Smooth muscle cell (in vitro differentiated cells): Measurements from ENCODE around the gene ADAM29. TPM values are rescaled to one million over a fixed set of nuclear protein-coding genes. Genes with fewer than 3 reads are reported as not detected.
"Not testable (repeated sequence)": the region's sequence is repeated elsewhere in the genome, so short reads cannot be mapped to it uniquely, and the experiment has no call there.

Experiments
- DNase-seq: peaks from one replicate; lab custom pipeline; 2025; ENCODE audit not compliant: unreplicated experiment; lab: John Stamatoyannopoulos, UW
- H2AFZ ChIP-seq: fragments of 200-600 bp; sonication (generic); 2 replicates; pipeline ENCODE4 v1.6.0; 2016; ENCODE audit warnings: antibody characterized with exemption, low read depth, mild to moderate bottlenecking
- H3F3A ChIP-seq: fragments of 200-600 bp; sonication (generic); 2 replicates; pipeline ENCODE4 v1.6.0; 2017; ENCODE audit warnings: antibody characterized with exemption, low read depth
- H3K27ac ChIP-seq: fragments of 200-600 bp; sonication (generic); 2 replicates; pipeline ENCODE4 v1.5.1; 2016; ENCODE audit warnings: low read depth, mild to moderate bottlenecking
- H3K27me3 ChIP-seq: fragments of 200-600 bp; sonication (generic); 2 replicates; pipeline ENCODE4 v1.6.1; 2016; ENCODE audit warnings: low read depth, mild to moderate bottlenecking
- H3K36me3 ChIP-seq: fragments of 200-600 bp; sonication (generic); 2 replicates; pipeline ENCODE4 v1.5.1; 2016; ENCODE audit warnings: low read depth
- H3K4me1 ChIP-seq: fragments of 200-600 bp; sonication (generic); 2 replicates; pipeline ENCODE4 v1.5.1; 2016; ENCODE audit warnings: low read depth
- H3K4me2 ChIP-seq: fragments of 200-600 bp; sonication (generic); 2 replicates; pipeline ENCODE4 v1.6.0; 2016; ENCODE audit warnings: mild to moderate bottlenecking
- H3K4me3 ChIP-seq: fragments of 200-600 bp; sonication (generic); 2 replicates; pipeline ENCODE4 v1.5.1; 2016; ENCODE audit warnings: mild to moderate bottlenecking
- H3K79me2 ChIP-seq: fragments of 200-600 bp; sonication (generic); 2 replicates; pipeline ENCODE4 v1.6.0; 2016; ENCODE audit warnings: low read depth, mild to moderate bottlenecking
- H3K9ac ChIP-seq: fragments of 200-600 bp; sonication (generic); 2 replicates; pipeline ENCODE4 v1.6.0; 2016; ENCODE audit warnings: low read depth
- H3K9me3 ChIP-seq: fragments of 200-600 bp; sonication (generic); replicated peaks from 2 replicates; pipeline ENCODE4 v1.5.1; 2016; ENCODE audit warnings: low read depth
- H4K20me1 ChIP-seq: fragments of 200-600 bp; sonication (generic); 2 replicates; pipeline ENCODE4 v1.6.0; 2016; ENCODE audit warnings: low read depth
- WGBS: methylation state at CpG from one replicate; pipeline ENCODE4 v1.1.7; 2016; ENCODE audit warnings: low lambda C conversion rate; 5-methylcytosine and 5-hydroxymethylcytosine counted together
- polyA plus RNA-seq: library from polyadenylated mRNA; unstranded; fragments of >200 nt; fragmentation: Nextera tagmentation; extraction: Ambion mirVana; gene quantifications from 2 replicates; pipeline ENCODE4 v1.2.1, GENCODE V29; 2016
- total RNA-seq: library from RNA; depleted of rRNA; stranded (reverse); fragments of >200 nt; gene quantifications from 2 replicates; pipeline ENCODE4 v1.2.3, GENCODE V29; 2014
- TF ChIP-seq, protein P1 (sequence below): fragments of 200-600 bp; sonication (generic); IDR thresholded peaks from 2 replicates; pipeline ENCODE4 v1.5.1; 2017; ENCODE audit warnings: borderline replicate concordance, mild to moderate bottlenecking, antibody characterized with exemption; ENCODE audit not compliant: insufficient read depth, poor library complexity, severe bottlenecking

The ADAM29 gene
- total RNA-seq (not detected in 2 replicates), polyA plus RNA-seq (not detected in 2 replicates)

DNA sequence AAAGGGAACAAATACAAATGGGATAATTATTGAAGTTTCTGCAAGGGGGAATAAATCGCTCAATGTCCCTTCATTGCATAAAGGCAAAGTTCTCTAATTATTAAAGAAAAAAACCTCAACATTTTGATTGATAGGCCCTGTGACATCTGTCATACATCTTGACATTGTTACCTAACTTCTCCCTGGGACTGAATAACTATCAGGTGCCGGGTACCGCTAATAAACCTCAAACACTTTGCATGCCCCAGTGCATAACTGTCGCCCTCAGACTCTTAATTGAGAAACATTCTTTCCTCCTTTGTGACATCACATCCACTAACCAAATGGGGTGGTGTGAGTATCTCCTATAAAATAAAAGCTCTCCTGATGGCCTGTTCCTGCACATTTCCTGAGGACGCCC lies at the start of gene ADAM29:
ADAM29 (plus strand) TSS at position 301 of the 400 bp plus-strand sequence. CDS start 57,168 bp downstream, outside the sequence.
- no peaks in the 10 kb centered on the region for H3K9me3 ChIP-seq
- DNase-seq, result no peak
- H3F3A ChIP-seq, result no peaks in the 10 kb centered on the region
- no peaks in the 10 kb centered on the region for H3K4me1 ChIP-seq
- H3K27me3 ChIP-seq, result no peaks in the 10 kb centered on the region
- no peak within 1 kb of the TSS for H3K4me2 ChIP-seq
- no peak within 1 kb of the TSS for H3K9ac ChIP-seq
- no peak within 1 kb of the TSS for H2AFZ ChIP-seq
- TF ChIP-seq, protein P1, sequence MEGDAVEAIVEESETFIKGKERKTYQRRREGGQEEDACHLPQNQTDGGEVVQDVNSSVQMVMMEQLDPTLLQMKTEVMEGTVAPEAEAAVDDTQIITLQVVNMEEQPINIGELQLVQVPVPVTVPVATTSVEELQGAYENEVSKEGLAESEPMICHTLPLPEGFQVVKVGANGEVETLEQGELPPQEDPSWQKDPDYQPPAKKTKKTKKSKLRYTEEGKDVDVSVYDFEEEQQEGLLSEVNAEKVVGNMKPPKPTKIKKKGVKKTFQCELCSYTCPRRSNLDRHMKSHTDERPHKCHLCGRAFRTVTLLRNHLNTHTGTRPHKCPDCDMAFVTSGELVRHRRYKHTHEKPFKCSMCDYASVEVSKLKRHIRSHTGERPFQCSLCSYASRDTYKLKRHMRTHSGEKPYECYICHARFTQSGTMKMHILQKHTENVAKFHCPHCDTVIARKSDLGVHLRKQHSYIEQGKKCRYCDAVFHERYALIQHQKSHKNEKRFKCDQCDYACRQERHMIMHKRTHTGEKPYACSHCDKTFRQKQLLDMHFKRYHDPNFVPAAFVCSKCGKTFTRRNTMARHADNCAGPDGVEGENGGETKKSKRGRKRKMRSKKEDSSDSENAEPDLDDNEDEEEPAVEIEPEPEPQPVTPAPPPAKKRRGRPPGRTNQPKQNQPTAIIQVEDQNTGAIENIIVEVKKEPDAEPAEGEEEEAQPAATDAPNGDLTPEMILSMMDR, result no peak
- no peaks in the 10 kb centered on the region for H3K36me3 ChIP-seq
- no peak within 1 kb of the TSS for H3K27ac ChIP-seq
- no peaks in the 10 kb centered on the region for H4K20me1 ChIP-seq
- H3K79me2 ChIP-seq, result no peaks in the 10 kb centered on the region
- WGBS, result 91% methylated on average over 5 of the region's 5 CpGs
- H3K4me3 ChIP-seq, result no peak within 1 kb of the TSS

DNA sequence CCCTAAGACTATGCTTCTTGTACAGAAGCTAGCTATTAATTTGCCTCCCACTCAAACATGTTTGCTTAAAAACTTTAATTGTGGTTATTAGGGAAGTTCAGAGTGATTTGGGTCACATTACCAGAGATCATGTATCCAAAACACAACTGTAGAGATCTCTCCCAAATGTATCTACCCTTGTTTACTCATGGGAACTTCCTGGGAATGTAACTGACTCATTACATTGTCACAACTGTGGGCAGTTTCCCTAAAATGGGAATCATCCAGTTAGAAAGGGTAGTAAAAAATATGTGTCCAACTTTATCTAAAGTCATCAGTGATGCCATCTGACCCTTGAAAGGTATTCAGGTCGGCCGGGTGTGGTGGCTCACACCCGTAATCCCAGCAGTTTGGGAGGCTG lies 48.8 kb upstream of the ADAM29 start:
- TF ChIP-seq, protein P1, result no peak
- H3F3A ChIP-seq, result no peaks in the 10 kb centered on the region
- 65% methylated on average over 3 of the region's 3 CpGs for whole genome bisulfite sequencing
- DNase-seq, result no peak
- no peak overlapping the region for H3K4me2 ChIP-seq
- no peak overlapping the region for H3K9ac ChIP-seq
- H3K36me3 ChIP-seq, result no peaks in the 10 kb centered on the region
- H3K27me3 ChIP-seq, result no peaks in the 10 kb centered on the region
- H3K4me3 ChIP-seq, result no peak overlapping the region
- no peak overlapping the region for H3K27ac ChIP-seq
- no peaks in the 10 kb centered on the region for H3K79me2 ChIP-seq
- H3K9me3 ChIP-seq, result no peaks in the 10 kb centered on the region
- no peak overlapping the region for H2AFZ ChIP-seq
- H3K4me1 ChIP-seq, result no peaks in the 10 kb centered on the region
- H4K20me1 ChIP-seq, result no peaks in the 10 kb centered on the region

DNA sequence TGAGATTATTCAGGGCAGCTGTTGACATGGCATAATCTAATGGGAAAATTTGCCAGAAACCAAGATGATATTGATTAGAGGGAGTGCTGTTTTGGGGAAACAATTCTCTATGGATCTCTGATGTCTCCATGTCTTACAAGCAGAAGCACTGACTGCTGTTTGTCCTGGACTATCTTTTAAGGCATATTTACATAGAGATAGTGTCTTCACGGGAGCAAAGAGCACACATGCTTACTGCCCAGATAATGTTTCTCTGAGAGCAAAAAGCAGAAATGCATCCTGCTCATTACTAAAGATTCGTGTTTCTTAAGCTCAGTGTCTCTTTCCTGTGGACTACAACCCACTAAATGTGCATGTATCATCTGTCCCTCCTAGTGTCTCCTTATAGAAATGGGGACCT lies 47.8 kb upstream of the ADAM29 start:
- no peaks in the 10 kb centered on the region for H3K4me1 ChIP-seq
- H3K27me3 ChIP-seq, result no peaks in the 10 kb centered on the region
- H3K9me3 ChIP-seq, result no peaks in the 10 kb centered on the region
- no peak overlapping the region for H3K9ac ChIP-seq
- H4K20me1 ChIP-seq, result no peaks in the 10 kb centered on the region
- 10% methylated on average over 2 of the region's 2 CpGs for WGBS
- no peaks in the 10 kb centered on the region for H3K36me3 ChIP-seq
- H3K4me2 ChIP-seq, result no peak overlapping the region
- H3F3A ChIP-seq, result no peaks in the 10 kb centered on the region
- no peak overlapping the region for H3K27ac ChIP-seq
- H3K79me2 ChIP-seq, result no peaks in the 10 kb centered on the region
- TF ChIP-seq, protein P1, result no peak
- no peak overlapping the region for H2AFZ ChIP-seq
- no peak overlapping the region for H3K4me3 ChIP-seq
- no peak for DNase-seq

DNA sequence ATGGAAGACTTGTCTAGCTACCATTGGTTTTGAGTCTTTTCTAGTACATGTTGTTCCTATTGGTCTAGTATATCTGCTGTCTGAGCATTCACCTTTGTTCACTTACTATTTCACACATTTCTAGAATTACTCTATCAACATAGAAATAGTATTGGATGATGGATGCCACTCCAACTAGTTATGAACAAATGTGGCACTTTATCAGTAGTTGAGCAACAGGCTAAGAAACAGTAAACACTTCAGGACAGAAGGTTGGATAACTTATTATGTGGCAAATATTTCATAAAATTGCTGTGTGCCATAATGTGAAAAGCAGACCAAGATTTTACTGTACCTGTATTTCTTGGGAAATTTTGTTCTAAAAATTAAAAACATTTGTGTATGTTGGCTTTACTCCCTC lies 46.8 kb upstream of the ADAM29 start:
- TF ChIP-seq, protein P1, result no peak
- H3K27ac ChIP-seq, result no peak overlapping the region
- H3K9ac ChIP-seq, result no peak overlapping the region
- H3K27me3 ChIP-seq, result no peaks in the 10 kb centered on the region
- no peaks in the 10 kb centered on the region for H3K9me3 ChIP-seq
- no peak overlapping the region for H3K4me3 ChIP-seq
- no peak for DNase-seq
- no peaks in the 10 kb centered on the region for H3K36me3 ChIP-seq
- H4K20me1 ChIP-seq, result no peaks in the 10 kb centered on the region
- H3K4me1 ChIP-seq, result no peaks in the 10 kb centered on the region
- no peak overlapping the region for H3K4me2 ChIP-seq
- no peak overlapping the region for H2AFZ ChIP-seq
- no peaks in the 10 kb centered on the region for H3K79me2 ChIP-seq
- no peaks in the 10 kb centered on the region for H3F3A ChIP-seq

DNA sequence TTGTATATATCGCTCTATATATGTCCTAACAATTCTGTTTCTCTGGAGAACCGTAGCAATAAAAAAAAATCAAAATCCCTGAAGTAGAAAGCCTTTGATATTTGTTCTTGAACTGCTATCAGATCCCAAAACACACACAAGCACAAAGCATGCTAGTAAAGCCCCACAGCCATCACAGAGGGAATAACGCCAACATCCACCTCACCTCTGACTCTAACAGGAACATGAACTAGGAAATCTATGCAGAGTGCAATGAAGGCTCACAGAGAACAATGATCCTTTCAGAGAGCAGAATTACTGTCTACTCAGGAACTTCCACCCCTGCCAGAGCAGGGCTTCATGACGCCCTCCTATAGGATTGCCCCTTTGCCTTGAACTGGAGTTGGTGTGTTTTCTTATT lies 45.0 kb upstream of the ADAM29 start:
- not testable (repeated sequence) for H3K9ac ChIP-seq, H3K4me3 ChIP-seq
- 78% methylated on average over 4 of the region's 4 CpGs for WGBS

More for the DNA sequence above, 45.0 kb upstream of the ADAM29 start:
- H3F3A ChIP-seq, H3K9me3 ChIP-seq, H3K4me1 ChIP-seq, H4K20me1 ChIP-seq, H3K79me2 ChIP-seq, H3K36me3 ChIP-seq, H3K4me2 ChIP-seq, DNase-seq, H3K27ac ChIP-seq, H2AFZ ChIP-seq, H3K27me3 ChIP-seq: not testable (repeated sequence)
